ENCODE results near the gene SMPD1.

The SMPD1 gene

GRCh38 chr11:6414874-6415328, 24.6 kb downstream of the SMPD1 start:
- DNase-seq (ENCODE audit: low read depth in 2 of 2): no peak

- no peak for DNase-seq (ENCODE audit: low read depth in 2 of 2)
These were observed 25.5 kb downstream of the SMPD1 start for GRCh38 chr11:6415797-6416196.

GRCh38 chr11:6417907-6418556, 27.8 kb downstream of the SMPD1 start:
- no peak for DNase-seq (ENCODE audit: low read depth in 2 of 2)

GRCh38 chr11:6418557-6419008, 28.3 kb downstream of the SMPD1 start:
- DNase-seq (ENCODE audit: low read depth in 2 of 2): no peak

GRCh38 chr11:6419009-6419631, 28.8 kb downstream of the SMPD1 start, which contains the start of gene APBB1:
Gene APBB1 (minus strand): TSS chr11:6419094. CDS start chr11:6411347, 7,747 bp downstream.
- peak in 1 of 2 donors; percentile 36 for DNase-seq (ENCODE audit: low read depth in 2 of 2)

GRCh38 chr11:6420677-6421076, 30.4 kb downstream of the SMPD1 start:
- DNase-seq (ENCODE audit: low read depth in 2 of 2): no peak

- DNase-seq (ENCODE audit: low read depth in 2 of 2): no peak
These were observed 37.2 kb downstream of the SMPD1 start for GRCh38 chr11:6427516-6427915.

GRCh38 chr11:6431861-6432260, 41.6 kb downstream of the SMPD1 start:
- DNase-seq (ENCODE audit: low read depth in 2 of 2): no peak

GRCh38 chr11:6433998-6434660, 43.9 kb downstream of the SMPD1 start:
- DNase-seq (ENCODE audit: low read depth in 2 of 2): no peak

GRCh38 chr11:6437423-6437822, 47.1 kb downstream of the SMPD1 start:
- DNase-seq (ENCODE audit: low read depth in 2 of 2): no peak

GRCh38 chr11:6437993-6438392, 47.7 kb downstream of the SMPD1 start:
- no peak for DNase-seq (ENCODE audit: low read depth in 2 of 2)

GRCh38 chr11:6438979-6439571, 48.8 kb downstream of the SMPD1 start:
- no peak for DNase-seq (ENCODE audit: low read depth in 2 of 2)

- DNase-seq (ENCODE audit: low read depth in 2 of 2): no peak
These were observed 50.7 kb downstream of the SMPD1 start, which contains the start of gene HPX for GRCh38 chr11:6440906-6441358. Gene HPX (minus strand): TSS chr11:6440987. CDS start chr11:6440963, 24 bp downstream.

- DNase-seq (ENCODE audit: low read depth in 2 of 2): no peak
These were observed 52.2 kb downstream of the SMPD1 start for GRCh38 chr11:6442441-6442840.

- DNase-seq (ENCODE audit: low read depth in 2 of 2): peak in 1 of 2 donors; percentile 20
These were observed 53.2 kb downstream of the SMPD1 start for GRCh38 chr11:6443269-6444003.

Data from activated CD8-positive, alpha-beta memory T cell treated with anti-CD3 and anti-CD28 coated beads for 4 hours (primary cell).